ENCODE results near the gene INPP5F.

DNA sequence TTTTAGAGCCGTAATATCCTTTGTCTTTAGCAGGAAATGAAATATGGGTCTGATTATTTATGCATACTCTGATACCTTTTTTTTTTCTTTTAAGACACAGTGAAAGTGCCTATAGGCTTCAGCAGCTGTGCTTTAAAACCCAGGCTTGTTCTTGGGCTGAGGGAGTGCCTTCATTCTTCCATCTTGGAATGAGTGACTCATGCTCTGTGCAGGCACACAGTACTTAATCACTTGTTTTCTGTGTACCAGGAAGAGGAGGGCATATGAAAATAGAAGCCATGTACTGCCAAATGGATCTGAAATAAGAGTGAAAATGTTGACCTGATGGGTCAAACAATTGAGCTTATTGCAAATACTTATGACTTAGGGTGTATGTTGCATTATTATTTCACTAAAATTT is 12.0 kb downstream of the INPP5F start:
- TF ChIP-seq POLR2A (IDR thresholded peaks at IDR 0.05; ENCODE audit: low read length): no peak
- no peak for TF ChIP-seq GATA1 (IDR thresholded peaks at IDR 0.05; ENCODE audit: low read depth, low read length)
